ENCODE measurements around the gene ZMYND12. TPM values are rescaled to one million over a fixed set of nuclear protein-coding genes. Genes with fewer than 3 reads are reported as not detected.

The ZMYND12 gene
- 0.32 and 0.61 TPM in 2 replicates for total RNA-seq

DNA sequence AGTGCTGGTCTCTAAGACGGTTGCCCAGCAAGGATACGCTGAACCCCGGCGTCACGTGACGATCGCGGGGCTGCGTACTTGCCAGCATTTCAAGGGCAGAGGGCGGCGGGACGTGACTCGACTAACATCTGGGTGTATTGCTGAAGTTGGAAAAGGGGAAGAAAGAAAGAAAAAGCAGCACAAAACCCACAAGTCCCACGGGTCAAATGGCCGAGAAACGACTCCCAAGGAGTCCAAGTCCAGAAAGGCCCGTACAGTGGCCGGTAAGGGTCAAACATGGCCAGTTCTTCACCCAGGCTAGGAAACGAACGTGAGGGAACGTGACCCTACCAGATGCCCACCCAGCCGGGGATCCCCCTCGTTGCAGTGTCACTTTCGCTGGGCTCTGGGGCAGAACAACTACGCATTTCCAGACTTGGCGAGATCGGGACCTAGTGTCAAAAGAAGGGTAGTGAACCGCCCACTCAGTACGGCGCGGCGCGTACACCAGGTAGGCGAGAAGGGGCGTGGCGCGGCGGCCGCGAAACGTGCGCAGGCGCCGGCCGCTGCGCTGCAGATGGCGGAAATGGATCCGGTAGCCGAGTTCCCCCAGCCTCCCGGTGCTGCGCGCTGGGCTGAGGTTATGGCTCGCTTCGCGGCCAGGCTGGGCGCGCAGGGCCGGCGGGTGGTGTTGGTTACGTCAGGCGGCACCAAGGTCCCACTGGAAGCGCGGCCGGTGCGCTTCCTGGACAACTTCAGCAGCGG is at the start of gene ZMYND12, which contains the start of gene PPCS:
Gene ZMYND12 (minus strand): TSS at position 13 of the 744 bp plus-strand sequence. CDS start 25 bp downstream, outside the sequence.
Gene PPCS (plus strand): TSS at position 534 of the 744 bp plus-strand sequence. CDS start 23 bp downstream, at position 557.

GRCh38 chr1:42462828-42463763 is 7.3 kb upstream of the ZMYND12 start, which contains the start of gene CCDC30:
CCDC30 (plus strand) TSS chr1:42463286; CDS start chr1:42480552, 17,266 bp downstream.

GRCh38 chr1:42380586-42381279 is 75.1 kb downstream of the ZMYND12 start, which contains the start of gene RIMKLA:
RIMKLA (plus strand) TSS chr1:42380792; CDS start chr1:42380935, 143 bp downstream.

Other genes starting within 250 kb of the ZMYND12 start
- 15.0 and 16.6 TPM in 2 replicates for gene FOXJ3, start 120.8 kb downstream of the ZMYND12 start, total RNA-seq
- under 0.01 TPM in 2 replicates for gene RIMKLA, start 75.2 kb downstream of the ZMYND12 start, total RNA-seq
- 28.7 and 40.3 TPM in 2 replicates for gene PPCS, start 521 bp upstream of the ZMYND12 start, total RNA-seq
- gene CCDC30, start 7.3 kb upstream of the ZMYND12 start, total RNA-seq: 0.32 and 0.46 TPM in 2 replicates
- gene PPIH, start 202.4 kb upstream of the ZMYND12 start, total RNA-seq: 46.7 and 47.4 TPM in 2 replicates
- 655 and 735 TPM in 2 replicates for gene YBX1, start 226.4 kb upstream of the ZMYND12 start, total RNA-seq

All from epithelial cell of umbilical artery (primary cell).